Left forelimb (tissue), 1 donor: ENCODE measurements around the gene PNMA8C.

ENCODE experiments used
- DNase-seq: peaks from one replicate; pipeline ENCODE4 v3.0.0-alpha.2; 2018; ENCODE audit warnings: low spot score

PNMA8C gene

GRCh38 chr19:46388311-46389095, 40.2 kb downstream of the PNMA8C start:
- DNase-seq, result no peak

- DNase-seq, result no peak
Observed at GRCh38 chr19:46387713-46388130, 41.0 kb downstream of the PNMA8C start.

DNA sequence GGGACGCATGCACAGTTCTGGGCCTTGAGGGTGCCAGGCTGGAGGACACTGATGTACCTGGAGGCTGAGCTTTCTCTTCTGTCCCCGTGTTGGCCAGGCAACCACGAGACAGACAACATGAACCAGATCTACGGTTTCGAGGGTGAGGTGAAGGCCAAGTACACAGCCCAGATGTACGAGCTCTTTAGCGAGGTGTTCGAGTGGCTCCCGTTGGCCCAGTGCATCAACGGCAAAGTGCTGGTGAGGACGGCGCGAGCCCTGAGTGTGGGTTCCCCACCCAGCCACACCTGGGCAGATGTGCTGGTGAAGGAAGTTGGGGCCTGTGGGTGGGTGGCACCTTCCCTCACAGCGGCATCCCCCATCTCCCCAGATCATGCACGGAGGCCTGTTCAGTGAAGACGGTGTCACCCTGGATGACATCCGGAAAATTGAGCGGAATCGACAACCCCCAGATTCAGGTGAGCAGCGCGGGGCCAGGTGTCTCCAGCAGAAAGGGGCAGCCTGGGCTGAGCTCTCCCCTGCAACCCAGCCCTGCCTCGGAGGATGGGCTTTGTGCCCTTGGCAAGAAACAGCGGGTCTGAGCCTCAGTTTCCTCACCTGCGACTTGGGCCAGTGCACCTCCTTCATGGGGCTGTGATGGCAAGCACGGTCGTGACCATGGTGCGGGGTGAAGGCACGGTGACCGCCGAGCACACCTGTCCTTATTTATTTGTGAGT, 41.6 kb downstream of the PNMA8C start:
- DNase-seq, result no peak

GRCh38 chr19:46386151-46386550, 42.6 kb downstream of the PNMA8C start:
- peak; percentile 40 for DNase-seq

GRCh38 chr19:46385636-46386035, 43.1 kb downstream of the PNMA8C start:
- DNase-seq, result peak; percentile 5

DNA sequence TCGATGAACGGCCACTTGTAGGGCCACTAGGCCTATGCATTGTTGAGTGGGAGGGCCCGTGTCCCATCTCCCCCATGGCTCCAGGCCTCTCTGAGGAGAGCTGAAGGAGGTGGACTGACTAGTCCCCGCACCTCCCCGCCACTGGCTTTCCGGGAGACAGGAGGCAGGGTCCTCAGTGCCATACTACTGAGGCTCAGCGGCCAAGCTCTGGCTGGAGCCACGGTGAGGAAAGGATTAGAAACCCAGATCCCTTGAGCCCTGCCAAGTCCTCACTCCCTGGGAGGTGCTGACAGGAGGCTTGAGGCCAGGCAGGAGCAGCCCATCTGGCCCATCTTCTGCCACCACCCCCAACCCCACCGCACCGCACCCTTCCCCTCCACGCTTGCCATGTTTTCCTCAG, 44.3 kb downstream of the PNMA8C start:
- DNase-seq, result peak; percentile 23

DNA sequence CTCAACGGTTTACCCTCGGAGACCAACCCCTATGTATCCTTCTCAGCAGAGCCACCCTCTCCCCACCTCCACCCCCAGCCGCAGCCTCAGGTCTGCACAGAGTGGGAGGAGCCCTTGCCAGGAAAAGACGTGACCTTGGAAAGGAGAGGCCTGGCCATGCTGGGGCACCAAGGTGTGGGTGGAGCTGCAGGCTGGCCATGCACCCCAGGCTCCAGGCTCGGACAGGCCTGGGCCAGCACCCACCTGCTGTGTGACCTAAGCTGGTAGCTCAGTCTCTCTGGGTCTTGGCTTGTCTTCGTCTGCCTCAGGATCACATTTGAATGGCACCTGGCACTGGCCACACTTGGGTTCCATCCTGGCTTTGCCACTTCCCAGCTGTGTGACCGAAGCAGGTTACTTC, 44.9 kb downstream of the PNMA8C start:
- DNase-seq, result peak; percentile 41

DNA sequence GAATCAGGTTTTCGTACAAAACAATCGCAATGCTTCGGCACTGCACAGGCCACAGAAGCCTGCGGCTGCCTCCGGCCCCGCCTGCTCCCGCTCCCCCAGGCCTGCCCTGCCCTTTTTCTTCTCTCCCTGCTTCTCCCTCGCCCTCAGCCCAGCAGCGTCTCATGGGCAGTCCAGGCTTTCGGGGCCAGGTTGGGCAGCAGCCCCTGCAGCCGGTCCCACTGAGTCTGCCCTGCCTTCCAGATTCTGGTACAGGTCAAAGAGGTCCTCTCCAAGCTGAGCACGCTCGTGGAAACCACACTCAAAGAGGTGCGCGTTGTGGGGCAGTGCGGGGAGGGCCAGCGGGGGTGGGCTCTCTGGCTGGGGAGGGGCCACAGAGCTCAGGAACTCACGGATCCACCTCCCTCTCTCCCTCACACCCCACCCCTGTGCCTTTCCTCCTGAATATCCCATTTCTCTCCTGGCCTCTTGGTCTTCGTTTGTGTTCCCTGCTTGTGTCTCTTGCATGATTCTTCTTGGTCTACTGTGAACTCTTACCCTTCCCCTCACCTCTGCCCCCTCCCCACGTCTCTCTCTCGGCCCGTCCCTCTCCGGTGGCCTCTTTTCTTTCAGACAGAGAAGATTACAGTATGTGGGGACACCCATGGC, 45.4 kb downstream of the PNMA8C start:
- peak; percentile 54 for DNase-seq

GRCh38 chr19:46381756-46382345, 46.9 kb downstream of the PNMA8C start:
- DNase-seq, result peak; percentile 60

GRCh38 chr19:46381346-46381745, 47.4 kb downstream of the PNMA8C start:
- peak; percentile 37 for DNase-seq

DNA sequence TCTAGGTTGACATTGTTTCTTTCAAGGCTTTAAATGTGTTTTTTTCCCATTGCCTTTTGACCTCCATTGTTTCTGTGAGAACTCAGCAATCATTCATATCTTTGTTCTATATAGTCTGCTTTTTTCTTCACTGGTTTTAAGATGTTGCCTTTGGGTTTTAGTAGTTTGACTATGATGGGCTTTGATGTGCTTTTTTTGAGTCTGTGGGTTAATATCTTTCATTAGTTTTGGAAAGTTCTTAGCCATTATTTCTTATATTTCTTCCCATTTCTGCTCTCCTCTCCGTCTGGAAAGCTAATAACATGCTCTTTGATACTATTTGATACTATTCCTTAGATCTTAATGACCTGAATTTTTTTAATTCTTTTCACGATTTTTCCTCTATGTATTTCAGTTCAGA, 48.0 kb downstream of the PNMA8C start:
- DNase-seq, result no peak

DNA sequence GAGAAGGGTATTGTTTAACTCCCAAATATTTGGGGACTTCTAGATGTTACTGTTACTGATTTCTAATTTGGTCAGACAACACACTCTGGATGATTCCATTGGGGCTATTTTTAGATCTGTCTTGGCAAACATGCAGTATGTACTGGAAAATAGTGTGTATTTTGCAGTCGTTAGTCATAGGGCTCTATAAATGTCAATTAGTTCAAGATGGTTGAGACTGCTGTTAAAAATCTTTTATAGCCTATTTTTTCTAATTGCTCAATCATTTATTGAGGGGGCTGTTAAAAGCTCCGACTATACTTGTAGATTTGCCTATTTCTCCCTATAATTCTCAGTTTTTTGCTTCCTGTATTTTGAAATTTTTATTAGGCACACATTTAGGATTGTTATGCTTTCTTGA, 50.5 kb downstream of the PNMA8C start:
- DNase-seq, result no peak

- peak; percentile 55 for DNase-seq
Observed at GRCh38 chr19:46376241-46377153, 52.2 kb downstream of the PNMA8C start.

- DNase-seq, result peak; percentile 60
Observed at GRCh38 chr19:46375476-46376067, 53.2 kb downstream of the PNMA8C start.
